SK-MEL-5 (cell line): Measurements from ENCODE around the gene STRADB. TPM values are rescaled to one million over a fixed set of nuclear protein-coding genes. Genes with fewer than 3 reads are reported as not detected.
A peak's percentile ranks its signal among the peaks of the same experiment; 100 is the strongest.

Experiments
- DNase-seq: peaks from one replicate; pipeline ENCODE4 v3.0.0-alpha.2; 2016; ENCODE audit warnings: low read depth, low spot score
- in situ Hi-C: cut with HindIII; loops from 2 replicates; pipeline ENCODE4 v1.10.0; 2016; ENCODE audit warnings: low sequenced_read_pairs, high pct_unique_total_duplicates, low pct_unique_long_range_greater_than_20kb
- polyA plus RNA-seq, 2 experiments: library from polyadenylated mRNA; depleted of rRNA; stranded (reverse); fragments of >200 nt; gene quantifications; 2 replicates each; pipeline ENCODE4 v1.2.3, GENCODE V29; 2015
- total RNA-seq: library from RNA; depleted of rRNA; stranded (reverse); fragments of >200 nt; shearing (Covaris generic); gene quantifications from 2 replicates; pipeline ENCODE4 v1.2.3, GENCODE V29; 2014; rRNA removed

The STRADB gene, protein sequence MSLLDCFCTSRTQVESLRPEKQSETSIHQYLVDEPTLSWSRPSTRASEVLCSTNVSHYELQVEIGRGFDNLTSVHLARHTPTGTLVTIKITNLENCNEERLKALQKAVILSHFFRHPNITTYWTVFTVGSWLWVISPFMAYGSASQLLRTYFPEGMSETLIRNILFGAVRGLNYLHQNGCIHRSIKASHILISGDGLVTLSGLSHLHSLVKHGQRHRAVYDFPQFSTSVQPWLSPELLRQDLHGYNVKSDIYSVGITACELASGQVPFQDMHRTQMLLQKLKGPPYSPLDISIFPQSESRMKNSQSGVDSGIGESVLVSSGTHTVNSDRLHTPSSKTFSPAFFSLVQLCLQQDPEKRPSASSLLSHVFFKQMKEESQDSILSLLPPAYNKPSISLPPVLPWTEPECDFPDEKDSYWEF
- 52.9 and 64.2 TPM in 2 replicates for total RNA-seq
- polyA plus RNA-seq (2015; cell fraction: cytosol; rRNA removed), result 28.4 and 52.4 TPM in 2 replicates
- 45.1 and 52.4 TPM in 2 replicates for polyA plus RNA-seq (2015; cell fraction: nucleus; rRNA removed)

- in situ Hi-C loops, result no loop called here
- peak; percentile 94 for DNase-seq
Observed at GRCh38 chr2:201451292-201452057, at the start of gene STRADB, which contains the start of gene TRAK2. TSS of gene STRADB (plus strand) at chr2:201451740. CDS start at chr2:201454841, 3,101 bp downstream. TSS of gene TRAK2 (minus strand) at chr2:201451458. CDS start at chr2:201420507, 30,951 bp downstream.

- no peak for DNase-seq
- in situ Hi-C loops, result no loop called here
Observed at GRCh38 chr2:201401815-201402214, 49.7 kb upstream of the STRADB start.

DNA sequence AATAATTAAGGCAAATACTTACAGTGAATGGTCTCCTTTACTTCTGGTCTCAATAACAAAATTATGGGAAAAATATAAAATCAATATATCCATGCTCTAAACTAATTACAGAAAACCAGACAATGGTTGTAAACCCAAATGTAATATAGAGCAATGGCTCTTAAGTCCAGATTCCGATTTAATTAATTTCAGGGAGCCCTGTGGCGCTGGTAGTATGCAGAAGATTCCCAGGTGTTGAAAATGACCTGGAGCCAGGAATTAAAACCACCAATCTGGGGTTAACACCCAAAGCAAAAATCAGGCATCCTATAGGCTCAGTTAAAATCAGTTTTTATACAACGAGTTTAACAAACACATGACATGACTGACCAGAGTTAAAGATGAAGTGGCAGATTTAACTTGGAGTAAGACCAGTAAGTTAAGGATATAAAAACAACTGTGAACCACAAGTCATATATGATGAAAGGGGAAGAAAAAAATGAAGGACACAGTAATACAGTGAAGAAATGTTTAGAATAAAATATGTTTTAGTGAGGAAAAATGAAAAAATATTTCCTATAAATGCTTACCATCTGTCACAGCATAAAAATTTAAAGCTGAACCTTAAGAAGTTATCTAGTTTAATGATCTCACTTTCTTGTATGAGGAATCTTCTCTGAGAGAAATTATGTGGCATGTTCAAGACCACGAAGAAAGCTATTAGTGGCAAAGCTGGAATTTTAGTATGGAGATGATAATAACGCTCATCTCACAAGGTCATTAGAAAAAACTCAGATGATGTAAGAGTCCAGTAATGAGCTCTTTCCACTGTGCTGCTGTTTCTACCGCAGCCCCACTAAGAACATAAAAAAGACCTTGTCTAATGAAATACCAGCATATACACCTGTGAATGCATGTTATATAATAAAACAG lies 48.6 kb upstream of the STRADB start:
- in situ Hi-C loops, result no loop called here
- DNase-seq, result no peak

DNA sequence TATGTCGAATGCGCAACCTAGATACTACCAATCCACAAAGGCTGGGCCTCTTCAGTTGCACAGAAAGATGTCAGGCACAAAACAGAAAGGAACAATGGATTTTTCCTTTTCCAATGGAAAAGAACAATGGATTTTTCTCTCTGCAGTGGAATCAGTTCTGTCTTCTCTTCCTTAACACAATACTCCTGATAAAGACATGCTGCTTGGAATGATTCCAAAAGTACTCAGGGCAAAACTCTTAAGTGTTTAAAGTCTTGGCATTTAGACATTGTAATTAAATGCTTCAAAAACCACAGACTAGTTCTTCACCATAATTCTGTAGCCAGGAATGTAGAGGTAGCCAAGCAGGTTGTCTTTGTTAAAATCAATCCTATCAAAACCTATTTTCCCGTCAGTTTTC lies 47.7 kb upstream of the STRADB start:
- in situ Hi-C loops, result no loop called here
- DNase-seq, result peak; percentile 7

- in situ Hi-C loops, result no loop called here
- no peak for DNase-seq
Observed at GRCh38 chr2:201404699-201405280, 46.8 kb upstream of the STRADB start.

GRCh38 chr2:201406077-201406662 lies 45.4 kb upstream of the STRADB start:
- in situ Hi-C loops, result no loop called here

GRCh38 chr2:201407265-201407664 lies 44.3 kb upstream of the STRADB start:
- in situ Hi-C loops, result no loop called here
- DNase-seq, result peak; percentile 77

More at GRCh38 chr2:201406077-201406662, 45.4 kb upstream of the STRADB start:
- peak; percentile 47 for DNase-seq

DNA sequence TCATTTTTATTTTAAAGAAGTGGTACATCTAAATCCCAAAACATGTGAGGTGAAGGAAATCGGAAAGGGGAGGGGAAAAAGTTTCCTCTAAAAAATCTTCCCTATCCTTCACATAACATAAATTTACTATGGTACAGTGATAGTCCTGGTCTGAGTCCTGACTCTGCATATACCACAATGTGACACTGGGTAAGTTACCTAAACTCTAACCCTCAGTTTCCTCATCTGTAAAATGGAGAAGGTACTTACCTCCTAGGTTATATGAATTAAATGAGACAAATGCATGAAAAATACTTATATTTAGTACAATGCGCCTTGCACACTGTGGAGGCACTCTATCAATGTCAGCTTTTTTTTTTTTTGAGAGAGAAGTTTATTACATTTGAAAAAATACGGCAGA lies 42.6 kb upstream of the STRADB start:
- in situ Hi-C loops, result no loop called here
- no peak for DNase-seq

DNA sequence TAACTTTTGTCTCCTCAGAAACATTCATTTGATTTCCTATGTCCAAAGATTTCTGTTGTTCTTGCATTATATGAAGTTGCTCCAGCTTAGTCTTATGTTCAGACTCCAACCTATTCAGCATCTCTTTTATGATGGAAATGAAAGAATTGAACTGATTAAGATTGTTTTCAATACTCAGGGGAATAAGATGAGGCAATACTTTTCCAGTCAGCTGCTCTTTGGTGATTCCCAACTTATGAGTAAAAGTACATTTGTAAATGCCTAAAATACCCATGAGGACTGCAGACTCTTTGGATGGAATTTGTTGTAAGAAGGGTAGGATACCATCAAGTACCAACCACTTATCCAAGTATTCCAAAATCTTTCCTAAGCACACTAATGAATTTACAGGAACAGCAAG lies 40.1 kb upstream of the STRADB start:
- DNase-seq, result no peak
- in situ Hi-C loops, result no loop called here

- no peak for DNase-seq
- in situ Hi-C loops, result no loop called here
Observed at GRCh38 chr2:201413143-201413542, 38.4 kb upstream of the STRADB start.

GRCh38 chr2:201413552-201413951 lies 38.0 kb upstream of the STRADB start:
- in situ Hi-C loops, result no loop called here
- no peak for DNase-seq

- in situ Hi-C loops, result no loop called here
- no peak for DNase-seq
Observed at GRCh38 chr2:201414099-201415023, 37.2 kb upstream of the STRADB start.

GRCh38 chr2:201415149-201415548 lies 36.4 kb upstream of the STRADB start:
- no peak for DNase-seq
- in situ Hi-C loops, result no loop called here

DNA sequence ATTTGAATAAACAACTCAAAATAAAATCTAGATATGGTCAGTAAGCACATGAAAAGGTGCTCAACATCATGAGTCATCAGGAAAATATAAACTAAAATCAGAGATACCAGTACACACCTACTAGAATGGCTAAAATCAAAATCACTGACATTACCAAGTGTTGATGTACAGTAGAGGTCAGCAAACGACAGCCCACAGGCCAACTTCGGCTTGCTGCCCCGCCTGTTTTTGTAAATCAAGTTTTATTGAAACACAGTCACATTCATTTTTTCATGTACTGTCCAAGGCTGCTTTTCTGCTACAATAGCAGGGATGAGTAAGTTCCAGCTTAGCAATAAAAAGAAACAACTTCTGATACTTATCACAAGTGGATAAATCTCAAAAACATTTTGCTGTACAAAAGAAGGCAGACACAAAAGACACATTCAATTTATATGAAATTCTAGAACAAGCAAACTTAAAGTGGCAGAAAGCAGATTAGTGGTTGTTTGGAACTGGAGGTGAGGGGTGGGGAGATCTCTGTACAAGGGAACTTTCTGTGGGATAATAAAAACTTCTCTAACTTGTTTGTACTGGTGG lies 32.4 kb upstream of the STRADB start:
- in situ Hi-C loops, result no loop called here
- DNase-seq, result peak; percentile 66

DNA sequence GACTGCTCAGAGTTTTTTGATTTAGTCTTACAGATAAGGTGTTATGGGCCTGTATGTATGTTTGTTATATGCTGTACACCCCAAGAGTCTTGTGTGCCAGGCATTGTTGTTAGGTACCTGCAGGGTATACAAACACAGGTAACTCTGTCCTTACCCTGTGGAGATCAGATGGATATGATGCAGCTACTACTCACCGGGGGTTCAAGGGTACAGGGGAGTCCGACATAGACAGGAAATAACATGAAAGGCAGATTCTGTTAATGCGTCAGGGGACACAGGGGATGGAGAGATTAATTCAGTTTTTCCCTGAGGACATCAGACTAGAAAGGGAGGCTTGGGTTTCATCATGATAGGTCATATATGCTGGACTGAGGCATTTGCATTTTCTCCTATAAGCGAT lies 31.6 kb upstream of the STRADB start:
- no peak for DNase-seq
- in situ Hi-C loops, result no loop called here
